HepG2 (cell line): Measurements from ENCODE around the gene KRTCAP2. TPM values are rescaled to one million over a fixed set of nuclear protein-coding genes. Genes with fewer than 3 reads are reported as not detected.

Source experiments
- ARID5B ChIP-seq: IDR thresholded peaks from 2 replicates; pipeline ENCODE4 v1.4.0; 2020; ENCODE audit warnings: mild to moderate bottlenecking, missing genetic modification reagents
- E2F1 ChIP-seq: sonication (generic); formaldehyde crosslinking; IDR thresholded peaks from 2 replicates; pipeline ENCODE4 v1.5.0; 2020; ENCODE audit warnings: missing genetic modification reagents
- HMG20A ChIP-seq: IDR thresholded peaks from 2 replicates; pipeline ENCODE4 v1.6.1; 2016; ENCODE audit warnings: borderline replicate concordance
- HNRNPH1 ChIP-seq: fragments of 200-400 bp; formaldehyde crosslinking; optimal IDR thresholded peaks from 2 replicates; pipeline ENCODE3; 2017; ENCODE audit warnings: mild to moderate bottlenecking, low read depth, low read length
- HNRNPK ChIP-seq: fragments of 200-400 bp; formaldehyde crosslinking; IDR thresholded peaks from 2 replicates; pipeline ENCODE4 v1.6.1; 2018; ENCODE audit warnings: low read length, low read depth, moderate library complexity, mild to moderate bottlenecking; ENCODE audit not compliant: poor library complexity, severe bottlenecking
- MAX ChIP-seq: IDR thresholded peaks from 2 replicates; pipeline ENCODE4 v1.6.1; 2012; ENCODE audit warnings: inconsistent platforms
- PHF21A ChIP-seq: sonication (generic); formaldehyde crosslinking; IDR thresholded peaks from 2 replicates; pipeline ENCODE4 v1.5.0; 2020; ENCODE audit warnings: mild to moderate bottlenecking, missing genetic modification reagents
- RAD21 ChIP-seq: fragments of 450-650 bp; formaldehyde crosslinking; IDR thresholded peaks from 2 replicates; pipeline ENCODE4 v1.5.0; 2020; ENCODE audit warnings: mild to moderate bottlenecking
- SAFB2 ChIP-seq: sonication (generic); formaldehyde crosslinking; IDR thresholded peaks from 2 replicates; pipeline ENCODE4 v1.5.1; 2020; ENCODE audit warnings: missing genetic modification reagents, low read depth, mild to moderate bottlenecking, borderline replicate concordance
- SMAD1 ChIP-seq: sonication (generic); formaldehyde crosslinking; IDR thresholded peaks from 2 replicates; pipeline ENCODE4 v1.4.0; 2020; ENCODE audit warnings: missing genetic modification reagents, low read depth, mild to moderate bottlenecking, borderline replicate concordance
- SMAD3 ChIP-seq: sonication (generic); formaldehyde crosslinking; IDR thresholded peaks from 2 replicates; pipeline ENCODE4 v1.4.0; 2020; ENCODE audit warnings: missing genetic modification reagents
- SMYD3 ChIP-seq: sonication (generic); formaldehyde crosslinking; IDR thresholded peaks from 2 replicates; pipeline ENCODE4 v1.8.1; 2023; ENCODE audit warnings: mild to moderate bottlenecking, missing genetic modification reagents
- SRY ChIP-seq: sonication (generic); formaldehyde crosslinking; IDR thresholded peaks from 2 replicates; pipeline ENCODE4 v1.8.0; 2022; ENCODE audit warnings: mild to moderate bottlenecking, missing genetic modification reagents
- ZFP62 ChIP-seq: sonication (generic); formaldehyde crosslinking; IDR thresholded peaks from 2 replicates; pipeline ENCODE4 v1.4.0; 2020; ENCODE audit warnings: missing genetic modification reagents
- ZNF589 ChIP-seq: sonication (generic); formaldehyde crosslinking; conservative IDR thresholded peaks from 2 replicates; pipeline ENCODE4 v1.8.0; 2022; ENCODE audit warnings: mild to moderate bottlenecking, moderate library complexity, missing genetic modification reagents
- ZNF639 ChIP-seq: conservative IDR thresholded peaks from 2 replicates; pipeline ENCODE4 v1.6.1; 2018; ENCODE audit warnings: missing genetic modification reagents
- polyA plus RNA-seq, 8 experiments: library from polyadenylated mRNA; depleted of rRNA in 3 of 8; stranded (reverse) in 7 of 8; unstranded in 1 of 8; fragments of >200 nt; fragmentation: Illumina TruSeq in 4 of 8; extraction: Trizol in 4 of 8; gene quantifications; 2 replicates each; pipeline versions ENCODE4 v1.2.1 to v1.2.3, GENCODE V29; 2011 to 2016; ENCODE audit warnings: low read depth in 4 of 8, missing spikeins in 1 of 8, mixed read lengths in 1 of 8; ENCODE audit not compliant: insufficient read depth in 1 of 8
- total RNA-seq, 5 experiments: library from RNA; depleted of rRNA; stranded (reverse); fragments of >200 nt; fragmentation: Illumina TruSeq; extraction: Trizol; gene quantifications; 2 replicates each; pipeline ENCODE4 v1.2.3, GENCODE V29; 2016; ENCODE audit warnings: low read depth in 1 of 5
- TF ChIP-seq, protein P1 (sequence below): sonication (generic); formaldehyde crosslinking; IDR thresholded peaks from 2 replicates; pipeline ENCODE4 v1.8.0; 2022; ENCODE audit warnings: mild to moderate bottlenecking, missing genetic modification reagents
- TF ChIP-seq, protein P2 (sequence below): sonication (generic); formaldehyde crosslinking; IDR thresholded peaks from 2 replicates; pipeline ENCODE4 v1.9.0; 2022; ENCODE audit warnings: missing genetic modification reagents, mild to moderate bottlenecking, borderline replicate concordance

The KRTCAP2 gene
- total and polyA plus RNA-seq, 2 of the 13 experiments (the other 11 are each of a cell fraction or from before 2014, with no cell fraction given), result 77.3 to 79.4 TPM

GRCh38 chr1:155127967-155128754, 44.9 kb downstream of the KRTCAP2 start (continued):
- no peak for TF ChIP-seq ARID5B (CRISPR knock-in tag)
- no peak for TF ChIP-seq MAX
- peak; percentile 6; the same call in 1 of the 2 replicates for TF ChIP-seq RAD21 (CRISPR knock-in tag)
- TF ChIP-seq, protein P1, sequence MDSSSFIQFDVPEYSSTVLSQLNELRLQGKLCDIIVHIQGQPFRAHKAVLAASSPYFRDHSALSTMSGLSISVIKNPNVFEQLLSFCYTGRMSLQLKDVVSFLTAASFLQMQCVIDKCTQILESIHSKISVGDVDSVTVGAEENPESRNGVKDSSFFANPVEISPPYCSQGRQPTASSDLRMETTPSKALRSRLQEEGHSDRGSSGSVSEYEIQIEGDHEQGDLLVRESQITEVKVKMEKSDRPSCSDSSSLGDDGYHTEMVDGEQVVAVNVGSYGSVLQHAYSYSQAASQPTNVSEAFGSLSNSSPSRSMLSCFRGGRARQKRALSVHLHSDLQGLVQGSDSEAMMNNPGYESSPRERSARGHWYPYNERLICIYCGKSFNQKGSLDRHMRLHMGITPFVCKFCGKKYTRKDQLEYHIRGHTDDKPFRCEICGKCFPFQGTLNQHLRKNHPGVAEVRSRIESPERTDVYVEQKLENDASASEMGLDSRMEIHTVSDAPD (CRISPR knock-in tag), result no peak
- TF ChIP-seq, protein P2, sequence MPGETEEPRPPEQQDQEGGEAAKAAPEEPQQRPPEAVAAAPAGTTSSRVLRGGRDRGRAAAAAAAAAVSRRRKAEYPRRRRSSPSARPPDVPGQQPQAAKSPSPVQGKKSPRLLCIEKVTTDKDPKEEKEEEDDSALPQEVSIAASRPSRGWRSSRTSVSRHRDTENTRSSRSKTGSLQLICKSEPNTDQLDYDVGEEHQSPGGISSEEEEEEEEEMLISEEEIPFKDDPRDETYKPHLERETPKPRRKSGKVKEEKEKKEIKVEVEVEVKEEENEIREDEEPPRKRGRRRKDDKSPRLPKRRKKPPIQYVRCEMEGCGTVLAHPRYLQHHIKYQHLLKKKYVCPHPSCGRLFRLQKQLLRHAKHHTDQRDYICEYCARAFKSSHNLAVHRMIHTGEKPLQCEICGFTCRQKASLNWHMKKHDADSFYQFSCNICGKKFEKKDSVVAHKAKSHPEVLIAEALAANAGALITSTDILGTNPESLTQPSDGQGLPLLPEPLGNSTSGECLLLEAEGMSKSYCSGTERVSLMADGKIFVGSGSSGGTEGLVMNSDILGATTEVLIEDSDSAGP (CRISPR knock-in tag), result no peak
- peak; percentile 24; the same call in 1 of the 2 replicates for TF ChIP-seq SRY (CRISPR knock-in tag)
- TF ChIP-seq SMYD3 (CRISPR knock-in tag), result no peak
- no peak for TF ChIP-seq HNRNPK
- TF ChIP-seq ZNF639 (CRISPR knock-in tag), result no peak
- no peak for TF ChIP-seq HMG20A
- no peak for TF ChIP-seq ZFP62 (CRISPR knock-in tag)
- no peak; the same call in 1 of the 2 replicates for TF ChIP-seq SMAD3 (CRISPR knock-in tag)
- 0 out of 2 replicates have a peak, but pooled peaks have one; percentile 21 for TF ChIP-seq SAFB2 (CRISPR knock-in tag)
- TF ChIP-seq E2F1 (CRISPR knock-in tag), result no peak
- TF ChIP-seq SMAD1 (CRISPR knock-in tag), result no peak
- no peak for TF ChIP-seq HNRNPH1
- no peak for TF ChIP-seq ZNF589 (CRISPR knock-in tag)
- TF ChIP-seq PHF21A, result 0 out of 2 replicates have a peak, but pooled peaks have one; percentile 4
